Adipose tissue (tissue), 3 donors: Measurements from ENCODE around the gene COL6A2. TPM values are rescaled to one million over a fixed set of nuclear protein-coding genes. Genes with fewer than 3 reads are reported as not detected.
"Not testable (repeated sequence)": the region's sequence is repeated elsewhere in the genome, so short reads cannot be mapped to it uniquely, and the experiment has no call there.

Experiments used
- H3K27ac ChIP-seq: one replicate; pipeline ENCODE4 v1.5.1; 2013; ENCODE audit warnings: low read depth, low read length
- WGBS, 3 donors: extraction: QIAGEN DNeasy Blood & Tissue Kit; methylation state at CpG; one replicate each; pipeline ENCODE4 v1.1.7; 2013; 5-methylcytosine and 5-hydroxymethylcytosine counted together
- polyA plus RNA-seq, 3 donors: library from polyadenylated mRNA; stranded (reverse); fragments of 200-250 nt; gene quantifications; one replicate each; pipeline ENCODE4 v1.2.3, GENCODE V29; 2013
- donor health status: healthy with polysubstance abuse.
- donor health status: Bipolar disorder and iron deficiency.
- donor health status: healthy.

Gene COL6A2
- polyA plus RNA-seq, 3 donors = 65.8 to 455 (median 431) TPM

- H3K27ac ChIP-seq = no peak within 1 kb of the TSS
- WGBS, 3 donors = 75 to 91% (median 89%) methylated on average over 34 of the region's 34 CpGs
Observed at GRCh38 chr21:46155514-46156377, 57.8 kb downstream of the COL6A2 start, which contains the start of gene FTCD. FTCD (minus strand) TSS chr21:46155579; CDS start chr21:46155523, 56 bp downstream.

- no peak overlapping the region for H3K27ac ChIP-seq
- WGBS, 3 donors = 81 to 91% (median 90%) methylated on average over 7 of the region's 7 CpGs
Observed at GRCh38 chr21:46156378-46156645, 58.4 kb downstream of the COL6A2 start.

- H3K27ac ChIP-seq = no peak overlapping the region
- 77 to 85% (median 81%) methylated on average over 10 of the region's 10 CpGs for WGBS, 3 donors
Observed at GRCh38 chr21:46156678-46157077, 58.8 kb downstream of the COL6A2 start.

- WGBS, 3 donors = 85 to 93% (median 92%) methylated on average over 12 of the region's 12 CpGs
- no peak overlapping the region for H3K27ac ChIP-seq
Observed at GRCh38 chr21:46157396-46157986, 59.6 kb downstream of the COL6A2 start.

GRCh38 chr21:46157987-46158451 is 60.1 kb downstream of the COL6A2 start:
- H3K27ac ChIP-seq = no peak overlapping the region
- 80 to 93% (median 92%) methylated on average over 15 of the region's 15 CpGs for WGBS, 3 donors

- WGBS, 3 donors = 88 to 95% (median 92%) methylated on average over 10 of the region's 10 CpGs
- no peak overlapping the region for H3K27ac ChIP-seq
Observed at GRCh38 chr21:46158666-46159300, 60.9 kb downstream of the COL6A2 start.

- WGBS, 3 donors = 95 to 98% (median 96%) methylated on average over 12 of the region's 12 CpGs
- no peak overlapping the region for H3K27ac ChIP-seq
Observed at GRCh38 chr21:46159390-46159789, 61.5 kb downstream of the COL6A2 start.

- no peak overlapping the region for H3K27ac ChIP-seq
- WGBS, 3 donors = 93 to 96% (median 94%) methylated on average over 26 to 32 of the region's 32 CpGs
Observed at GRCh38 chr21:46159841-46160656, 62.1 kb downstream of the COL6A2 start.

GRCh38 chr21:46160657-46160906 is 62.7 kb downstream of the COL6A2 start:
- no peak overlapping the region for H3K27ac ChIP-seq
- WGBS, 3 donors = 86 to 99% (median 95%) methylated on average over 15 to 22 of the region's 22 CpGs

- no peak overlapping the region for H3K27ac ChIP-seq
- WGBS, 3 donors = 64 to 95% (median 95%) methylated on average over 63 to 69 of the region's 72 CpGs
Observed at GRCh38 chr21:46160907-46161632, 63.2 kb downstream of the COL6A2 start.

GRCh38 chr21:46161633-46162592 is 64.0 kb downstream of the COL6A2 start:
- H3K27ac ChIP-seq = no peak overlapping the region
- 74 to 90% (median 83%) methylated on average over 61 to 72 of the region's 72 CpGs for WGBS, 3 donors

GRCh38 chr21:46163380-46163779 is 65.5 kb downstream of the COL6A2 start:
- 71 to 75% (median 73%) methylated on average over 4 of the region's 4 CpGs for WGBS, 3 donors
- no peak overlapping the region for H3K27ac ChIP-seq

GRCh38 chr21:46165098-46165497 is 67.2 kb downstream of the COL6A2 start:
- H3K27ac ChIP-seq = no peak overlapping the region

GRCh38 chr21:46168238-46168637 is 70.3 kb downstream of the COL6A2 start:
- H3K27ac ChIP-seq = no peak overlapping the region
- WGBS, 3 donors = 84 to 90% (median 87%) methylated on average over 14 of the region's 14 CpGs

GRCh38 chr21:46168659-46169386 is 70.9 kb downstream of the COL6A2 start:
- no peak overlapping the region for H3K27ac ChIP-seq
- 76 to 84% (median 81%) methylated on average over 8 of the region's 8 CpGs for WGBS, 3 donors

GRCh38 chr21:46170436-46171193 is 72.7 kb downstream of the COL6A2 start:
- WGBS, 3 donors = 81 to 90% (median 81%) methylated on average over 1 of the region's 1 CpG
- not testable (repeated sequence) for H3K27ac ChIP-seq
